NCI-H2029 (cell line): ENCODE data around the gene PLA2G2D.

Experiments used
- DNase-seq: peaks from one replicate; lab custom pipeline; 2025; lab: John Stamatoyannopoulos, UW

PLA2G2D gene

DNA sequence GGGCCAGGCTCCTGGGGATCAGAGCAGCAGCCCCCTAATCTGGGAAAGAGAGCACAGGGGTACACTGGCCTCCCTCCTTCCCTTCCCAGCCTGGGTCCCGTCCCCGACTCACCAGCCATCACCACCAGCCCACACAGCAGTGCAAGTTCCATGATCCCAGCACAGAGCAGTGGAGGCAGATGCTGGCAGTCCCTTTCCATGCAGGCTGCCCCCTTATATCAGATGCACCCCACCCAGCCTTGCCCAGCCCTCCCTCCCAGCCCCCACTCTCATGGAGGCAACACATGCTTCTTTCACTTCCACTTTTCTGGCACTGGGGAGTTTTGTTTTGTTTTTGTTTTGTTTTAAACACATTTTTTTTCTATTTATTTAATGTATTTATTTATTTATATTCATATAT is at the start of gene PLA2G2D:
PLA2G2D (minus strand) TSS at position 190 of the 400 bp plus-strand sequence; CDS start at position 152, 38 bp downstream.
- DNase-seq, result no peak

DNA sequence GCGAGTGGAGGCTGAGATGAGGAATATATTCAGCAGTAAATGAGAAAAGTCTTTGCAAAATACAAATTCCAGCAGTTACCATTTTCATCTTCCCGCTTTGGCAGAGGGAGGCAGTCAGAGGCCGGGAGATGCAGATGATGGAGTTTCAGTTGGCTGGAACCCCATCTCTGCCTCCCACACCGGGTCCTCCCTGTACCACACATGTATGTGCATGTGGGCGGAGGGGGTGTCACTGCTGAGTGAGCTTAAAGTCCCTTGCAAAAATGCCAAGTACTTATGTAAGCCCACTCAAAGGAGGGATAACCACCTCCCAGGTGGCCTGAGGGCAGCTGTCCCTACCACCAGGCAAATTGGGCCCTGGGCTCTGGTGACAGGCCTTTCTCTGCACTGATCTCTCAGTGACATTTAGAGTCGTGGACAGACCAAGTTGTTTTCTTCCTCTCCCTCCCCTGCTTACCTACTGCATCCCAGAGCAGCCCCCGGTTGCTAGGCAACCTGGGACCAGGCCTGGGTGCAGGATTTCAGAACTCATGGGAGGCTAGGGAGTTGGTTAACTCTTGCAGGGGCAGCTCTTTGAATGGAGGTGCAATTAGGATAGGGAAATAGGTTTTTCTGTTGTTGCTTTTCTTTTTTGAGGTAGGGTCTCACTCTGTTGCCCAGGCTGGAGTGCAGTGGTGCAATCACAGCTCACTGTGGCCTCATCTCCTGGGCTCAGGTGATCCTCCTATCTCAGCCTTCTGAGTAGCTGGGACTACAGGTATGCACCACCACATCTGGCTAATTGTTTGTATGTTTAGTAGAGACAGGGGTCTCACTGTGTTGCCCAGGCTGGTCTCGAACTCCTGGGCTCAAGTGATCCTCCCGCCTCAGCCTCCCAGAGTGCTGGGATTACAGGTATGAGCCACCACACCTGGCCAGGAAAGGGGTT is 49.5 kb upstream of the PLA2G2D start:
- no peak for DNase-seq

- DNase-seq, result no peak
Observed at GRCh38 chr1:20167126-20167525, 47.8 kb upstream of the PLA2G2D start.

GRCh38 chr1:20166051-20166450 is 46.7 kb upstream of the PLA2G2D start:
- DNase-seq, result no peak

- DNase-seq, result no peak
Observed at GRCh38 chr1:20165522-20165951, 46.2 kb upstream of the PLA2G2D start.

- DNase-seq, result no peak
Observed at GRCh38 chr1:20164694-20165202, 45.4 kb upstream of the PLA2G2D start.

DNA sequence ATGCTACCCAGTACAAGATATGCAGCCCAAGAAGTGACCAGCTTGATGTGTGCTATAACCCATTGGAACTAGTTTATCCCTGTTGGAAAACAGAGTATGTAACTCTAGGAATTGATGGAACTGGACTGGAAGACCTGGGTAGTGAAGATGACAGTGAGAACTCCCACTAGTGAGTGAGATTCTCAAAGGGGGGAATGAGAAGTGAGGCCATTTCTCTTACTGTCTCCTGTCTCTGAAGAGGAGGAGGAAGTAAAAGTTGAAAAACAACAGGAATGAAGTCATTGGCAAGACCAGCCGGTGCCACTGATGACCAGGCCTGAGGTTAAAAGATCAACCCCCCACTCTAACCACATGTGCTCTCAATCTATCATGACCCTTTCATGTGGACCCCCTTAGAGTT is 40.7 kb upstream of the PLA2G2D start:
- no peak for DNase-seq

DNA sequence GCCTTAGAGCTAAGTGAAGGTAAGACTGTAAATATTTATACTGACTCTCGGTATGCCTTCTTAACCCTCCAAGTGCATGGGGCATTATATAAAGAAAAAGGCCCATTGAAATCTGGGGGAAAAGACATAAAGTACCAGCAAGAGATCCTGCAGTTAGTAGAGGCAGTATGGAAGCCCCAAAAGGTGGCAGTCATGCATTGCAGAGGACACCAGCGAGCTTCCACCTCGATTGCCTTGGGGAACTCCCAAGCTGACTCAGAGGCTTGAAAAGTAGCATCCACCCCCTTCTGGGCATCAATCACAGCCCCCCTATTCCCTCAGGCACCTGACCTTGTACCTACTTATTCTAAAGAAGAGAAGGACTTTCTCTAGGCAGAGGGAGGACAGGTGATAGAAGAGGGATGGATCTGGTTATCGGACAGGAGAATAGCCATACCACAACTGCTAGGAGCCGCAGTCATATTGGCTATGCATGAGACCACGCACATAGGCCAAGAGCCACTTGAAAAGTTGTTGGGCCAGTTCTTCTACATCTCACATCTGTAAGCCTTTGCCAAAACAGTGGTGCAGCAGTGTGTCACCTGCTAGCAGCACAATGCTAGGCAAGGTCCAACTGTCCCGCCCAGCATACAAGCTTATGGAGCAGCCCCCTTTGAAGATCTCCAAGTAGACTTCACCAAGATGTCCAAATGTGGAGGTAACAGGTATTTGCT is 39.2 kb upstream of the PLA2G2D start:
- DNase-seq, result no peak

DNA sequence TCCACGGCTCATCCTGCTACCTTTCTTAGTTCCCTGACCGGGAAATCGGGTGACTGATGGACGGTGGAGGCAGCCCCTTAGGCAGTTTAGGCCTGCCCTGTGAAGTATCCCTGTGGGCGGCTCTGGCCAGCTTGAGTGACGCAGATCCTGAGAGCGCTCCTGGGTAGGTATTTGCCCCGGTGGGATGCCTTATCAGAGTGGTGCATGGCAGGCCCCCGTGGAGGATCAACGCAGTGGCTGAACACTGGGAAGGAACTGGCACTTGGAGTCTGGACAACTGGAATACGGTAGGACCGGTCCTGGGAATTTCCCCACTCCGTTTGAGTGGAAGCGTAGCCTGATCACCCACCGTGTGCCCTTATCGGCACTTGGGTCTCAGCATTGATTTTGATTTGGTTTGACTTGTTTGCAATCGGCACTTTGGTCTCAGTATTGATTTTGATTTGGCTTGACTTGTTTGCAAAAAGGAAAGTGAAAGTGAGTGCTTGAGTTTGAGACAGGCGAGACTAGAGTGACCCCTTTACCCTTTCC is 35.0 kb upstream of the PLA2G2D start:
- DNase-seq, result no peak

- DNase-seq, result no peak
Observed at GRCh38 chr1:20153000-20153418, 33.7 kb upstream of the PLA2G2D start.

GRCh38 chr1:20152599-20152930 is 33.2 kb upstream of the PLA2G2D start:
- no peak for DNase-seq

- DNase-seq, result peak; percentile 32
Observed at GRCh38 chr1:20151906-20152598, 32.7 kb upstream of the PLA2G2D start.

GRCh38 chr1:20150969-20151368 is 31.6 kb upstream of the PLA2G2D start:
- no peak for DNase-seq

- no peak for DNase-seq
Observed at GRCh38 chr1:20150326-20150705, 31.0 kb upstream of the PLA2G2D start.

DNA sequence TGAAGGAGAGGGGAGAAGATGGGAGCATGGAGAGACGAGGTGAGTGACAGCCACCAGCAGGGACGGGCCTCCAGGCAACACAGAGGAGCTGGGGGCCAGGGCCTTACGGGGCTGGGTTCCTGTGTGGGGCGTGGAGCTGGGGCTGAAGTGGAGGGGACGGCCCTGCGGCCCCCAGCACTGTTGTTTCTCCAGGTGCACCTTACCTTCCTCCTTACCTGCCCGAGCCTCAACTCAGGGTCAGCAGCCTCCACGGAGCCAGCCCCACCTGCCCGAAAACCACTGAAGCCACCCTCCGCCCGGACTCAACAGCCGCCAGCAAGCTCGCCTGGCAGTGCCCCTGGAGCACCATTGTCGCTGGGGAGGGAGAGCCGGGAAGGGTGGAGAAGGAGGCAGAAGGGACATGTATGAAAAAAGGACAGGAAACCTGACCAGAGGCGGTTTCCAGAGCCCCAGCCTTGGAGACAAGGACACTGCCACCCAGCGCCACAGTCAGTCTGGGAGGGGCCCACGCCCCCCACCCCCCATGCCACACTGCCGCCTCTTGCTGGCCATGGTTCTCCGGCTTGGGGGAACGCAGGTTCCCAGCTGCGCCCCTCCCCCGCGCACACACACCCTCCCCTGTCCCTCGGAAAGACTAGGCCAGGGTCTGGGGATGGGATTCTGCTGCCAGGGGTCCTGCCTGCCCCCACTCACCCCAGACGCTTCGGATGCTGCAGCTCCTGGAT is 30.4 kb upstream of the PLA2G2D start:
- no peak for DNase-seq

DNA sequence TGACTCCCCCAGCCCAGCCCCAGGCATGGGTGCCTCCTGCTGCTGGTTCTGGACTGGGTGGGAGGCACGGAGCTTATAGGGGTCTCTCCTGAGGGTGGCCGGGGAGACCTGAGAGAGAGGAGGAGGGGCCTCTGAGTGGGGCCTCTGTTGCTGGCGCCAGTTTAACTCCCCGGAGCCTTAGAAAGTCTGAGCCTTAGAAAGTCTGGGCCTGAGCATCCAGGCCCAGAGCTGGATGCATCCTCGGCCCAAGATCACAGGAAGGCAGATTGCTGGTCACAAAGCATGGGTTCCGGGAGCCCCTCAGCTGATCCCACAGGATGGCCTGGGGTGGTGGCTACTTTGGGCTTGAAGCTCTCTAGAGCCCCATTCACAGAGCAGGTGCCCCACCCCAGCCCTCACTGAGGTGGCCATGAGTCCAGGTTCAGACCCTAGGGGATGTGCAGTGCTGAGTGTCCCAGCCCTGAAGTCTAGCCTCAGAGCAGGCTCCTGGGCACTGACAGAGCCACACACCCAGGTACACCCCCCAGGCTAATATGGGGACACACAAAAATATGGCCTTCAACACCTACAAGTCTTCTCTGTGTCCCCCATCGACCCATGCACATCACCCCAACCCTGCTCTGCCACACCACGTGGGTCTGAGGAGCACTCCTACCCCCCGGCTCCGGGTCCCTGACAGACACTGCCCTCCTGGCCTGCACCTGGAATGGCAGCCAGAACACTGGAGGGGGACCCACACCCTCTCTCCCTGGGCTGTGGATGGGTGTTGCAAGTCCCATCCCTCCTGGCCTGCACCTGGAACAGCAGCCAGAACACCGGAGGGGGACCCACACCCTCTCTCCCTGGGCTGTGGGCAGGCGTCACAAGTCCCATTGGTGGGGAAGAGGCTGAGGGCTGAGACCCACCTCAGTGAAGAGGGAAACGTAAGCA is 29.5 kb upstream of the PLA2G2D start:
- no peak for DNase-seq

- no peak for DNase-seq
Observed at GRCh38 chr1:20147846-20148570, 28.7 kb upstream of the PLA2G2D start.

DNA sequence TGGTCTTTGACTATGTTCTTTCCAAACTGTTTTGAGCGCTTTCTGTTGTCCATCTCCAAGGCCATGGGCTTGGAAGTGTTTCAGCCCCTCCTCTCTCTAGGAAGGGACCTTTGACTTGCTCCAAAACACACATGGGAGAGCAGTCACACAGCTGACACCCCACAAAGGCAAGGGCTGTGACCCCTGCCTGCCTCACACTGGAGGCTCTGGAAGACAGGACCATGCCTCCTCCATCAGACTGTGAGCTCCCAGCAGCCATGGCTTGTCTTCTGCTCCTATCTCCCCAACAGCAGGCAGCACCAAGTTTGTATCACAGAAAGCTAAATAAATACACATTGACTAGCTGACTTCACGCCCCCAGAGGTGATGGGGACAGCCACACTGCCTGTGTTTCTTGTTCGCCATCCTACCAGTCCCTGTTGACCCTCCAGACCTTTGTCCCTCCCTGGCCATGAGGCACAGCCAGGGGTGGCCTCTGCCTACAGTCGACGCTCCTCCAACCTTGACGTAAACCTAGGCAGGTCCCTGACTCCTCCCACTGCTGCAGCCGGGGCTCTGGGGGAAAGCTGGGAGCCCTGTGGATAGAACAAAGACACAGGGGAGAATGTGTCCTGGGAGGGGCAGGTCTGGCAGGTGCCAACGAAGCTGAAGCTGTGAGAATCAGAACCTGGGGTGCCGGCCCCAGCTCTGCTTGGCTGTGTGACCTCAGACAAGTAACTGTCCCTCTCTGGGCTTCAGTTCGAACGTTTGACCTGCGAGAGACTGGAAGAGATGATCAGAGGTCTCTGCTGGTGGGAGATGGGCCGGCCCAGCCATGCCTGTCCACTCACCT is 24.6 kb upstream of the PLA2G2D start:
- DNase-seq, result no peak

- no peak for DNase-seq
Observed at GRCh38 chr1:20143318-20143717, 24.0 kb upstream of the PLA2G2D start.
